Loucy (cell line): ENCODE measurements around the gene LPAR3.

Experiments
- EZH2phosphoT487 ChIP-seq: fragments of 200-600 bp; IDR thresholded peaks from 2 replicates; pipeline ENCODE4 v1.6.1; 2018; ENCODE audit warnings: antibody characterized with exemption, mild to moderate bottlenecking, moderate library complexity, borderline replicate concordance
- TF ChIP-seq, protein P1 (sequence below): fragments of 200-600 bp; sonication (generic); conservative IDR thresholded peaks from 2 replicates; pipeline ENCODE4 v1.5.1; 2014; ENCODE audit warnings: mild to moderate bottlenecking, antibody characterized with exemption, low read length

DNA sequence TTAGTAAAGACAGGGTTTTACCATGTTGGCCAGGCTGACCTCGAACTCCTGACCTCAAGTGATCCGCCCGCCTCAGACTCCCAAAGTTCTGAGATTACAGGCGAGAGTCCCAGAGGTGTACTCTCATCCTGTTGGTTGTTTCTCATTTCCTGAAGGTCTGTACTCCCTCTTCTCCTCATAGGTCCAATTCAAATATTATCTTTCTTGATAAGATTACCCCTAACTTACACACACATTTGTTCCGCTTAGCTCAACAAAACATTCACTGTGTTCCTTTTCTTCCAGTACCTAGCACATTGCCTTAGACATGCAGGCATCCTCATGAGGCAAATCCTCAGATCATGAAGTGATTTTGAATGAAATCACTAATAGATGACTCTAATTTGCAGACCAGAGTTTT, 130.3 kb downstream of the LPAR3 start:
- TF ChIP-seq, protein P1, sequence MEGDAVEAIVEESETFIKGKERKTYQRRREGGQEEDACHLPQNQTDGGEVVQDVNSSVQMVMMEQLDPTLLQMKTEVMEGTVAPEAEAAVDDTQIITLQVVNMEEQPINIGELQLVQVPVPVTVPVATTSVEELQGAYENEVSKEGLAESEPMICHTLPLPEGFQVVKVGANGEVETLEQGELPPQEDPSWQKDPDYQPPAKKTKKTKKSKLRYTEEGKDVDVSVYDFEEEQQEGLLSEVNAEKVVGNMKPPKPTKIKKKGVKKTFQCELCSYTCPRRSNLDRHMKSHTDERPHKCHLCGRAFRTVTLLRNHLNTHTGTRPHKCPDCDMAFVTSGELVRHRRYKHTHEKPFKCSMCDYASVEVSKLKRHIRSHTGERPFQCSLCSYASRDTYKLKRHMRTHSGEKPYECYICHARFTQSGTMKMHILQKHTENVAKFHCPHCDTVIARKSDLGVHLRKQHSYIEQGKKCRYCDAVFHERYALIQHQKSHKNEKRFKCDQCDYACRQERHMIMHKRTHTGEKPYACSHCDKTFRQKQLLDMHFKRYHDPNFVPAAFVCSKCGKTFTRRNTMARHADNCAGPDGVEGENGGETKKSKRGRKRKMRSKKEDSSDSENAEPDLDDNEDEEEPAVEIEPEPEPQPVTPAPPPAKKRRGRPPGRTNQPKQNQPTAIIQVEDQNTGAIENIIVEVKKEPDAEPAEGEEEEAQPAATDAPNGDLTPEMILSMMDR: no peak
- no peak for TF ChIP-seq EZH2phosphoT487
